Glutamatergic neuron (in vitro differentiated cells): Measurements from ENCODE around the gene TFAP2E. TPM values are rescaled to one million over a fixed set of nuclear protein-coding genes. Genes with fewer than 3 reads are reported as not detected.

Source experiments
- DNase-seq: peaks from one replicate; pipeline ENCODE4 v3.0.0; 2022
- H3K27ac Mint-ChIP-seq: one replicate; pipeline ENCODE4 v1.8.0; 2020; ENCODE audit warnings: mild to moderate bottlenecking, mixed read lengths, inconsistent platforms; ENCODE audit not compliant: unreplicated experiment
- H3K27me3 Mint-ChIP-seq: one replicate; pipeline ENCODE4 v1.8.0; 2020; ENCODE audit warnings: mild to moderate bottlenecking, moderate library complexity, mixed read lengths, inconsistent platforms; ENCODE audit not compliant: unreplicated experiment
- H3K36me3 Mint-ChIP-seq: one replicate; pipeline ENCODE4 v1.8.0; 2020; ENCODE audit warnings: mild to moderate bottlenecking, mixed read lengths, inconsistent platforms; ENCODE audit not compliant: unreplicated experiment
- H3K4me1 Mint-ChIP-seq: one replicate; pipeline ENCODE4 v1.8.0; 2020; ENCODE audit warnings: mild to moderate bottlenecking, low read depth, mixed read lengths, inconsistent platforms; ENCODE audit not compliant: unreplicated experiment
- H3K4me3 Mint-ChIP-seq: one replicate; pipeline ENCODE4 v1.8.0; 2020; ENCODE audit warnings: mild to moderate bottlenecking, mixed read lengths, inconsistent platforms; ENCODE audit not compliant: unreplicated experiment
- H3K9me3 Mint-ChIP-seq: one replicate; pipeline ENCODE4 v1.8.0; 2020; ENCODE audit warnings: mild to moderate bottlenecking, moderate library complexity, mixed read lengths, inconsistent platforms; ENCODE audit not compliant: unreplicated experiment
- CTCF ChIP-seq: fragments of 200-600 bp; sonication (generic); IDR thresholded peaks from one replicate; pipeline ENCODE4 v1.5.0; 2021; ENCODE audit not compliant: partially characterized antibody, unreplicated experiment
- total RNA-seq: library from RNA; stranded (reverse); fragmentation: NEBNext Ultra II Directional; extraction: Animal tissue kit (Norgen Biotek cat#: 25700); gene quantifications from one replicate; pipeline ENCODE4 v1.2.1, GENCODE V29; 2021; ENCODE audit not compliant: unreplicated experiment

The TFAP2E gene
- total RNA-seq, 1 donor from 2014 or later: 1.1 TPM

GRCh38 chr1:35539073-35539823 is 33.9 kb upstream of the TFAP2E start:
- Mint-ChIP-seq H3K4me3 (peak overlapping the region; percentile 53), H3K4me1 (peaks cover 26% of the 10 kb centered on the region), H3K27me3 (peaks cover 6% of the 10 kb centered on the region), H3K27ac (peak overlapping the region; percentile 78), H3K36me3 (peaks cover 1% of the 10 kb centered on the region), H3K9me3 (peaks cover 4% of the 10 kb centered on the region)
- peak; percentile 27 for DNase-seq
- no peak for TF ChIP-seq CTCF

GRCh38 chr1:35539824-35540261 is 33.3 kb upstream of the TFAP2E start:
- Mint-ChIP-seq H3K27me3 (peaks cover 6% of the 10 kb centered on the region), H3K4me3 (peak overlapping the region; percentile 16), H3K27ac (peak overlapping the region; percentile 78), H3K36me3 (no peaks in the 10 kb centered on the region), H3K9me3 (peaks cover 4% of the 10 kb centered on the region), H3K4me1 (peaks cover 30% of the 10 kb centered on the region)
- no peak for DNase-seq
- TF ChIP-seq CTCF: no peak

GRCh38 chr1:35544976-35545375 is 28.1 kb upstream of the TFAP2E start:
- Mint-ChIP-seq H3K9me3 (no peaks in the 10 kb centered on the region), H3K4me1 (peaks cover 20% of the 10 kb centered on the region), H3K36me3 (no peaks in the 10 kb centered on the region), H3K27me3 (peaks cover 3% of the 10 kb centered on the region), H3K27ac (no peak overlapping the region), H3K4me3 (no peak overlapping the region)
- peak; percentile 68 for DNase-seq
- no peak for TF ChIP-seq CTCF

- H3K4me1 Mint-ChIP-seq: peaks cover 16% of the 10 kb centered on the region
- H3K9me3 Mint-ChIP-seq: no peaks in the 10 kb centered on the region
- no peaks in the 10 kb centered on the region for H3K36me3 Mint-ChIP-seq
- H3K4me3 Mint-ChIP-seq: no peak overlapping the region
- TF ChIP-seq CTCF: no peak
- H3K27me3 Mint-ChIP-seq: no peaks in the 10 kb centered on the region
- DNase-seq: no peak
- H3K27ac Mint-ChIP-seq: no peak overlapping the region
Measured at GRCh38 chr1:35546614-35547013, 26.5 kb upstream of the TFAP2E start.

GRCh38 chr1:35553851-35554250 is 19.3 kb upstream of the TFAP2E start:
- Mint-ChIP-seq H3K4me1 (peaks cover 22% of the 10 kb centered on the region), H3K36me3 (no peaks in the 10 kb centered on the region), H3K27me3 (peaks cover 10% of the 10 kb centered on the region), H3K27ac (no peak overlapping the region), H3K4me3 (no peak overlapping the region), H3K9me3 (peaks cover 7% of the 10 kb centered on the region)
- TF ChIP-seq CTCF: no peak
- no peak for DNase-seq
